Endometrial microvascular endothelial cells (primary cell): Measurements from ENCODE around the gene FKBP15. TPM values are rescaled to one million over a fixed set of nuclear protein-coding genes. Genes with fewer than 3 reads are reported as not detected.
"Not testable (repeated sequence)": the region's sequence is repeated elsewhere in the genome, so short reads cannot be mapped to it uniquely, and the experiment has no call there.

ENCODE experiments used
- in situ Hi-C: cut with HindIII; loops from 2 replicates; pipeline ENCODE4 v1.10.0; 2017; ENCODE audit warnings: low sequenced_read_pairs, low pct_unique_long_range_greater_than_20kb; ENCODE audit errors: inconsistent ontology term
- total RNA-seq: library from RNA; depleted of rRNA; stranded (reverse); fragments of >200 nt; gene quantifications from one replicate; pipeline ENCODE4 v1.2.3, GENCODE V29; 2015; ENCODE audit errors: inconsistent ontology term

FKBP15 gene
- total RNA-seq: 21.1 TPM

GRCh38 chr9:113221003-113221799, at the start of gene FKBP15, which contains the start of gene SLC31A1:
TSS of gene FKBP15 (minus strand) at chr9:113221277. CDS start at chr9:113221243, 34 bp downstream.
TSS of gene SLC31A1 (plus strand) at chr9:113221544. CDS start at chr9:113256149, 34,605 bp downstream.
- in situ Hi-C loops: no loop called here

- in situ Hi-C loops: no loop called here
Observed at GRCh38 chr9:113269871-113270270, 48.8 kb upstream of the FKBP15 start.

GRCh38 chr9:113269355-113269754, 48.3 kb upstream of the FKBP15 start:
- in situ Hi-C loops: no loop called here

- in situ Hi-C loops: no loop called here
Observed at GRCh38 chr9:113267911-113268566, 47.0 kb upstream of the FKBP15 start.

- in situ Hi-C loops: no loop called here
Observed at GRCh38 chr9:113266174-113266573, 45.1 kb upstream of the FKBP15 start.

- in situ Hi-C loops: no loop called here
Observed at GRCh38 chr9:113261917-113262671, 41.0 kb upstream of the FKBP15 start.

GRCh38 chr9:113258282-113258681, 37.2 kb upstream of the FKBP15 start:
- in situ Hi-C loops: no loop called here

GRCh38 chr9:113257863-113258262, 36.8 kb upstream of the FKBP15 start:
- in situ Hi-C loops: no loop called here

GRCh38 chr9:113255438-113255837, 34.4 kb upstream of the FKBP15 start:
- in situ Hi-C loops: no loop called here

GRCh38 chr9:113254991-113255390, 33.9 kb upstream of the FKBP15 start:
- in situ Hi-C loops: no loop called here

- in situ Hi-C loops: no loop called here
Observed at GRCh38 chr9:113250807-113251206, 29.7 kb upstream of the FKBP15 start.

- in situ Hi-C loops: not testable (repeated sequence)
Observed at GRCh38 chr9:113249661-113250060, 28.6 kb upstream of the FKBP15 start.

GRCh38 chr9:113247640-113248039, 26.6 kb upstream of the FKBP15 start:
- in situ Hi-C loops: no loop called here

- in situ Hi-C loops: no loop called here
Observed at GRCh38 chr9:113246928-113247327, 25.9 kb upstream of the FKBP15 start.

GRCh38 chr9:113245894-113246293, 24.8 kb upstream of the FKBP15 start:
- in situ Hi-C loops: no loop called here

GRCh38 chr9:113244556-113244955, 23.5 kb upstream of the FKBP15 start:
- in situ Hi-C loops: no loop called here

GRCh38 chr9:113241161-113241560, 20.1 kb upstream of the FKBP15 start:
- in situ Hi-C loops: no loop called here

GRCh38 chr9:113238859-113239232, 17.8 kb upstream of the FKBP15 start:
- in situ Hi-C loops: no loop called here

- in situ Hi-C loops: no loop called here
Observed at GRCh38 chr9:113238202-113238858, 17.3 kb upstream of the FKBP15 start.
